Stimulated activated CD4-positive, alpha-beta T cell treated with anti-CD3 and anti-CD28 coated beads, TNF-alpha, amount 100 ng/mL, for 24 hours (primary cell): ENCODE results near the gene DIPK1C.

Experiments
- DNase-seq, 3 experiments: peaks; one replicate each; pipeline ENCODE4 v3.0.0-alpha.2; 2020; ENCODE audit warnings: low read depth in 3 of 3

Gene DIPK1C

DNA sequence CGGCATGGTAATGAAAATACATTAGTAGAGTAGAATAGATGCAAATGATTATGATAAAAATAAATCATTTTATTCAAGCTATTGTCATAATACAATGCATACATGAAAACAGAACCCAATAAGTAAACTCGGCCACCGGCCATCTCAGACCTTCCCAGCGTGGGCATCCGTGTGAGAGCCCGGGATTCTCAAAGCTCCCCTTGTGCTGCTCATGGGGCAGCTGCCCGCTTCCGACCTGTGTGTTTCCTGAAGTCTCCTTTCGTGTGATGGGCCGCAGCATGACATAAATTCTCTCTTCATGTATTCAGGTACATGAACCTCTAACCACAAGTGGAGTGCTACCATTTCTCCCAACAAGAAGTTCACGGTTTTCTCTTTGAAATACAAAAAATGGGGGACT, 25.6 kb upstream of the DIPK1C start:
- DNase-seq, result no peak

- DNase-seq, result no peak
Observed at GRCh38 chr18:74480149-74480651, 23.1 kb upstream of the DIPK1C start.

DNA sequence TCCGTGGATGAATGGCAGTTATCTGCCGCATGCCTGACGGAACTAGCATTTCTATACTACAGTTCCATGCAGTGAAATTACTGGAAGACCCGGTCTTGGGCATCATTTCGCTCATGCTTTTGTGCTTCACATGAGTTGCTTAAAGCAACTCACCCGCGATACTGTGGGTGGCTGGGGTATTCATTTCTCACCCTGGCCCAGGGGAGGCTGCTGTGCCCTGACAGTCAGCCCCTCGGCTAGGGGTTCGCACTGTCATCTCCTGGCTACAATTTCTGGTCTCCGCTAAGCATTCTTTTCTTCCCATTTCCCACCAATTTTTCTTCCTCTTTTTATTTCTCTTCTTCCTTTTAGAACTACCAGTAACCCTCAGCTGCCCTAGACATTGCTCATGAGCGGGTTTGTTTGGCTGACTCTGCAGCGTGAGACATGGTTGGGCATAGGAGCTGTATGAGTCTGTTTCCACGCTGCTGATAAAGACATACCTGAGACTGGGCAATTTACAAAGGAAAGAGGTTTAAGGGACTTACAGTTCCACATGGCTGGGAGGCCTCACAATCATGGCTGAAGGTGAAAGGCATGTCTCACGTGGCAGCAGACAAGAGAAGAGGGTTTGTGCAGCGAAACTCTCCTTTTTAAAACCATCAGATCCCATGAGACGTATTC, 22.5 kb upstream of the DIPK1C start:
- DNase-seq, result no peak

DNA sequence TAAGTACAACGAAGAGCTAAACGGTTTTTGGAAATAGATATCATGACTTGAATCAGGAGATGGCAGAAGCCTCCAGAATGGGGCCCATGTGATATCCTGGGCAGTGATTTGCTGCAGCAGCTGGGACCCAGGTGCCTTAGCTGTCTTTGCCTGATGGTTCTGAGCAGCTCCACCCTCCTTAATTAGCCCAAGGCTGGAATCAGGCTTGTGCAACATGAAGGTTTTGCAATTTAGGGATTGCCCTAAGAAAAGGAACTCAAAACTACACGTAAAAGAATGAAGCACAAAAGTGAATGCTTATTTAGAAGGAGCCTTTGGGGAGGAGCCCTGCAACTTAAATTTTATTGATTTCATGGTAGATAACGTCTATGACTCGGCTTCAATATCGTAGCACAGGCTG, 21.8 kb upstream of the DIPK1C start:
- no peak for DNase-seq

DNA sequence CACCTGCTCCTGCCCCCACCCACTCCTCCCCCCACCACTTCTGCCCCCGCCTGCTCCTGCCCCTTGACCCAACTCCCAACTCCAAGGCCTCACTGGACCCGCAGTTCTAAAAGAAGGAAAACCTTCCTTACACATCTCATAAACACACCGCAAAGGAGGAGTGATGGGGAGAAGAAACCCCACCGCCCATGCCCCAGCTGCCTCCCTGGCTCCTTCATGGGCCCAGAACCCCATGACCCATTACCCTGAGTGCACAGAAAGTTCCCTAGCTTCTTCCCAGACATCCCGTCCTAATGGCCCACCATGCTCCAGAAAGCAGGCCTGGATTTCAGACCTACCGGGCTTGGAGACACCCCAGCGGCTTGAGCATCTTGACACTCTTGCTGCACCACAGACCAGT, 21.2 kb upstream of the DIPK1C start:
- DNase-seq, result no peak

- DNase-seq, result no peak
Observed at GRCh38 chr18:74477771-74478170, 20.7 kb upstream of the DIPK1C start.

GRCh38 chr18:74476140-74476539, 19.0 kb upstream of the DIPK1C start:
- no peak for DNase-seq

DNA sequence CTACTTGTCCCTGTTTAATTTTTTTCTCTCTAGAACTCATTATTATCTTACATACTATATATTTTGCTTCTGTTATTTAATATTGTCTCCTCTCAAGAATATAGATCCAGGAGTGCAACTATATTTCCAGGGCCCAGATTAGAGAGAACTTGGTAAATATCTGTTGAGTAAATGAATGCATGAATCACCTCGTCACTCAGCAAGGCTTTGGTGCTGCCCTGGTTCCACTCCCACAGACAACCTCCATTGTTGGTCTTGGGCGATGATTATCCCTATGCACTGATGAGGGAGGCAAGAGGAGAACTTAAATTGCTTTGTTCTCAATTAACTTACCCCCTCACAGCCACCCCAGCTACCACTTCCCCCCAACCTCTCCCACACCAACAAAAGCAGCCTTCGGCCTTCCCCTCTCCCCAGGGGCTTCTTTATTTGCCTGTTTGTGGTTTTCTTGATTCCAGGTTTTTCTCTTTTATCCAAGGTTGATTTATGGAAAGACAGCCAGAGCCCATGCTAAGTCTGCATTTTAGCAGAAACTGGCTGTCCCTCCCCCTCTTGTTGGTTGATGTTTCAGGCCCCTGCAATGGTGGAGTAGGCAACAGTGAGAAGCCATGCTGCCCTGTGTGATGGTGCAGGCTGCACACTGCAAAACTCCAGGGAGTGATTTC, 17.0 kb upstream of the DIPK1C start:
- DNase-seq, result no peak

GRCh38 chr18:74472312-74472711, 15.2 kb upstream of the DIPK1C start:
- DNase-seq, result no peak

GRCh38 chr18:74468547-74469061, 11.5 kb upstream of the DIPK1C start:
- DNase-seq, result no peak

DNA sequence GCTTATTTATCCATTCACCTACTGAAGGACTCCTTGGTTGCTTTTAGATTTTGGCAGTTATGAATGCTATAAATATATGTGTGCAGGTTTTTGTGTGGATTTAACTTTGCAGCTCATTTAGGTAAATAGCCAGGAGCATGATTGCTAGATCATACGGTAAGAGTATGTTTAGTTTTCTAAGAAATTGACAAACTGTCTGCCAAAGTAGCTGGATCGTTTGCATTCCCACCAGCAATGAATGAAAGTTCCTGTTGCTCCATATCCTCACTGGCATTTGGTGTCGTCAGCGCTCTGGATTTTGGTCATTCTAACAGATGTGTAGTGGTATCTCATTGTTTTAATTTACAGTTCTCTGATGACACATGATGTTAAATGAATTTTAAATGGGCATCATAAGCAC, 8.7 kb upstream of the DIPK1C start:
- DNase-seq, result no peak

- no peak for DNase-seq
Observed at GRCh38 chr18:74463983-74464382, 6.9 kb upstream of the DIPK1C start.

GRCh38 chr18:74463254-74463653, 6.1 kb upstream of the DIPK1C start:
- DNase-seq, result no peak

DNA sequence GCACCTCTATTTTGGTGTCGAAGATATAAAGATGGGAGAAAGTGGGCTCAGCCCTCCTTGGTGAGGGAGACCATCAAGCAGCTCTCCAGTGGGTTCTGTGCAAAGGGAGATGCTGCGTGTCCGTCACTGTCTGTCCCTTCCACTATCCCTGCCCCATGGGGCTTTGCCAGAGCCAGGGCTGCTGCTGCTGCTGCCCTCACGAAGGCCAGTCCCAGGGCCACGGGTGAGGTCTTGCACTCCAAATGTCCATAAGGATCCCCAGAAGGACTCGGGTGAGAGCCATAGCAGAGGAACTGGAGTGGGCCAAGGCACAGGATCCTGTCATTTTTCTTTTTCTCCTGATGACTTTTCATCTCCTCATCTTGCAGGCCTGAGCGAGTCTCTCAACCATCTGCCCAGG, 3.7 kb upstream of the DIPK1C start:
- DNase-seq, result no peak

- DNase-seq, result no peak
Observed at GRCh38 chr18:74459889-74460288, 2.8 kb upstream of the DIPK1C start.

- no peak for DNase-seq
Observed at GRCh38 chr18:74457725-74458421, 765 bp upstream of the DIPK1C start.

DNA sequence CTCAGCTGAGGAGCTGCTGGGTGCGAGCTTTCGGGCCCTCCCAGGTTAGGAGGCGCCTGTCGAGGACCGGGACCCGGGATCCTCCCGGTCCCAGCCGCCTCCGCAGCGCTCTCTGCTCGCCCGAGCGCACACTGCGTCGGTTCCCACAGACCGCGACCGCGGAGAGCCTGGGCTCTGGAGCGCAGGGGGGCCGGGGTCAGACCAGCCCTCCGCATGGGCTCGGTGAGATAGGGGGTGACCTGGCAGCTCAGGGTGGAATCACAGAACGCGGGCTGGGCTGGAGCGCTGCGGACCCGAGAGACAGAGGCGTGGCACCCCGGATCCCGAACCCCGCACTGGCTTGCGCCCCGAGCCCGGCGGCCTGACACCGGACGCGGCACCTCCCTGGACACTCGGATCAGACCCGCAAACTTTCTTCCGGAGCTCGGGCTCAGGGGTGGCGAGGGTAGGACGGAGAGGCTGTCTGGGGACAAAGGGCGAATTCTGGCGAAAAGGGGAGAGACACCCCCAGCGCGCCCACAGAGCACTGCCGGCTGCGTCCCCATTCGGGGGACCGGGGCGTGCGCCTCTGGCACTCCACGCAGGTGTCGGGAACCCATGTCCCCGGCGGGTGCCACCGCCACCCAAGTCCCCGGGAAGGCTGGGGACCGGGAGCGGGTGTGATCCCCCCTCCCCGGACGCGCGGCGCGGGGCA, 612 bp downstream of the DIPK1C start:
- DNase-seq, result no peak

- DNase-seq, result no peak
Observed at GRCh38 chr18:74456017-74456348, 1.1 kb downstream of the DIPK1C start.

DNA sequence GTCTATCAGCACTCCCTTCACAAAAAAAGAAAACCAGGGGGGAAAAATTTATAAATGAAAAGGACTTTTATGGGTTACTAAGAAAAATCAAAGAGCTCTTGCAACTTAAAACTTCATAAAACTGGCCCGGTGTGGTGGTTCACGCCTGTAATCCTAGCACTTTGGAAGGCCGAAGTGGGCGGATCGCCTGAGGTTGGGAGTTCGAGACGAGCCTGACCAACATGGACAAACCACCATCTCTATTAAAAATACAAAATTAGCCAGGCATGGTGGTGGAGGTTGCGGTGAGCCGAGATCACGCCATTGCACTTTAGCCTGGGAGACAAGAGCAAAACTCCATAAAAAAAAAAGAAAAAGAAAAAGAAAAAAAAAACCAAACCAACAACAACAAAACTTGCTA, 1.7 kb downstream of the DIPK1C start:
- no peak for DNase-seq

DNA sequence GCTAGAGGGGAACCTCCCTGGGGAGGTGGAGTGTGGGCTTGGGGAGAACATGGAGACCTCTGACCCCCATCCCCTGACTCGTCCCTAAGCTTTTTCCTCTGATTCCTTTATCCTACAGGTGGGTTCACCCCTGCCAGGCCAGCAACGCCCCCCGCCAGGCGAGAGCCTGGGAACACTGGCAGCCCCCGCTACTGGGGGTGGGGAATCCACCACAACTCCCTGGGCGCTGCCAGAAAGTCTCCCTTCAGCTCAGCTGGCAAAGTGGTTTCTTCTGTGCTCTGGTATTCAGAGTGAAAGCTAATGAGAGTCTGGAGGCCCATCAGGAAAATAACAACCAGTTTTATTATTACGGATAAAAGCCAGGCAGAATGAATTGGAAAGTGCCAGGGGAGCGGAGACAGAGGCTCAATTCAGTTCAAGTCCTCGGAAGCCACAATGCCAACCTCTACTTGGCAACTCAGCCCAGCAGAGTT, 2.8 kb downstream of the DIPK1C start:
- DNase-seq, result no peak

DNA sequence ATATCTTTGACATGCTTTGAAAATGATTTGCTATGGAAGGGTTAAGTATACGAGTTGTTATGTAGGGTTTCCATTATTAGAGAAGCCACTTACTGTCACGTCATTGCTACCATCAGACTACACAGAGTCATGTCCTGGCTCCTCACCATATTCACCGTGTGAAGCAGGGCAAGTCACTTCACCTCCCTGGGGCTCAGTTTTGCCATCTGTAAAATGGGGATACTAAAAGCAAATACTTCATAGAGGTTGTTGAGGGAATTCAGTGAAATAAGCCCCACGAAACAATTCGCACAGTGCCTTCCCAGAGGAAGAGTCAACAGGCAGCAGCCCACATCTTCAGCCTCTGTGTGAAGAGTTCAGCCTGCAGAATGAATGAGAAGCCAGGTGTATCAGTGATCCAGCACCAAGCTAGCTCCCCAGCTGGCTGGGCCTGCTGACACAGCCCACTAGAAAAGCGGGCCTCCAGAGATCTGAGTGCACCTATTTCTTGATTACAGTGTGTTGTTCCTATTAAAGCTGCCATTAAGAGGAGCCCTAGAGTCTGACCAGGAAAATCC, 3.4 kb downstream of the DIPK1C start:
- DNase-seq, result no peak

DNA sequence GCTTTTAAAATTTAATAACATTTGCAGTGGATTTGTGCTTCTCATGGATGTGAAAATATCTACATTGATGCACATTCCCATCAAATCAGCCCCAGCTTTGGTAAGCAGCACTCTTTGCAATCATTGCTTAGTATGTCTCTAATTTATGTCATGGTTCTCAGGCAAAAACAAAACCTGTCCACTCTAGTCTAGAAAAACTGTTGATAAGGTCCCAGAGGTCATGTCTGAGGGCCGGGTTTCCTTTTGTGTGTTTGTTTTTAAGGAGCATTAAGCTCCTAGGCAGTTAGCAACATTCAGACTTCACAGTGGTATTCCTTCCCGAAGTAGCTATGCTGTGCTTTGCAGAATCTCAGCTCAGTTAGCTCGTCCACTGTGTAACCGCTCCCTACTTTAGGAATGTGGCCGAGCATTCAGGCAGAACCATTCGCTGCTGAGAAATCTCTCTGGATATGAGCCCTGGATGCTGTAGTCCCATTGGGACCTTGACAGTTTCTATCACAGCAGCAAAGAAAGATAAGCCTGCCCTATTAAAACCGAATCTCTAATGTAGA, 4.0 kb downstream of the DIPK1C start:
- DNase-seq, result no peak
